GM23338 (cell line): Measurements from ENCODE around the gene ANKFY1. TPM values are rescaled to one million over a fixed set of nuclear protein-coding genes. Genes with fewer than 3 reads are reported as not detected.

ENCODE experiments used
- ATAC-seq: fragments of 200-7000 bp; cut with Tn5 transposase; 3 replicates; pipeline ENCODE4 v1.9.1; 2020
- DNase-seq: peaks from one replicate; pipeline ENCODE4 v3.0.0-alpha.2; 2015; ENCODE audit warnings: low spot score
- H2AFZ ChIP-seq: fragments of 200-600 bp; sonication (generic); 2 replicates; pipeline ENCODE4 v1.8.0; 2016; ENCODE audit warnings: antibody characterized with exemption, mild to moderate bottlenecking, moderate library complexity
- H3F3A ChIP-seq: fragments of 200-600 bp; sonication (generic); replicated peaks from 2 replicates; pipeline ENCODE4 v1.8.0; 2017; ENCODE audit warnings: antibody characterized with exemption, mixed run types, low read depth
- H3K27ac ChIP-seq: fragments of 200-600 bp; sonication (generic); 2 replicates; pipeline ENCODE4 v1.6.1; 2016; ENCODE audit warnings: low read depth
- H3K27me3 ChIP-seq: fragments of 200-600 bp; sonication (generic); 2 replicates; pipeline ENCODE4 v1.8.0; 2016; ENCODE audit warnings: mild to moderate bottlenecking, mixed run types, moderate library complexity; ENCODE audit not compliant: insufficient read depth
- H3K36me3 ChIP-seq: fragments of 200-600 bp; sonication (generic); 2 replicates; pipeline ENCODE4 v1.8.0; 2016; ENCODE audit warnings: mild to moderate bottlenecking; ENCODE audit not compliant: insufficient read depth
- H3K4me1 ChIP-seq: fragments of 200-600 bp; sonication (generic); 2 replicates; pipeline ENCODE4 v1.8.0; 2016; ENCODE audit warnings: mild to moderate bottlenecking, moderate library complexity; ENCODE audit not compliant: insufficient read depth
- H3K4me2 ChIP-seq: fragments of 200-600 bp; sonication (generic); 2 replicates; pipeline ENCODE4 v1.7.1; 2017; ENCODE audit warnings: mixed run types
- H3K4me3 ChIP-seq: fragments of 200-600 bp; sonication (generic); 2 replicates; pipeline ENCODE4 v1.6.1; 2016; ENCODE audit warnings: mixed run types
- H3K79me2 ChIP-seq: fragments of 200-600 bp; sonication (generic); replicated peaks from 2 replicates; pipeline ENCODE4 v1.8.0; 2017; ENCODE audit warnings: mild to moderate bottlenecking; ENCODE audit not compliant: insufficient read depth
- H3K9me2 ChIP-seq: fragments of 200-600 bp; sonication (generic); 2 replicates; pipeline ENCODE4 v1.8.0; 2017; ENCODE audit not compliant: insufficient read depth
- H4K20me1 ChIP-seq: fragments of 200-600 bp; sonication (generic); replicated peaks from 2 replicates; pipeline ENCODE4 v1.8.0; 2017; ENCODE audit warnings: mild to moderate bottlenecking; ENCODE audit not compliant: insufficient read depth
- H3K27ac Mint-ChIP-seq: 2 replicates; pipeline ENCODE4 v1.8.0; 2020; ENCODE audit warnings: inconsistent platforms, mild to moderate bottlenecking, moderate library complexity, mixed read lengths
- H3K27me3 Mint-ChIP-seq: 3 replicates; pipeline ENCODE4 v1.8.0; 2022; ENCODE audit warnings: low read depth, mild to moderate bottlenecking, moderate library complexity, mixed read lengths, inconsistent platforms; ENCODE audit not compliant: insufficient read depth, poor library complexity
- H3K36me3 Mint-ChIP-seq: 3 replicates; pipeline ENCODE4 v1.8.0; 2021; ENCODE audit warnings: low read depth, mild to moderate bottlenecking, inconsistent platforms, moderate library complexity, mixed read lengths
- H3K4me1 Mint-ChIP-seq: 3 replicates; pipeline ENCODE4 v1.8.0; 2020; ENCODE audit warnings: mild to moderate bottlenecking, inconsistent platforms, mixed read lengths
- H3K4me3 Mint-ChIP-seq: 3 replicates; pipeline ENCODE4 v1.8.0; 2021; ENCODE audit warnings: moderate library complexity, mild to moderate bottlenecking, inconsistent platforms, mixed read lengths
- H3K9me3 Mint-ChIP-seq: 3 replicates; pipeline ENCODE4 v1.8.0; 2020; ENCODE audit warnings: moderate library complexity, mild to moderate bottlenecking, inconsistent platforms, mixed read lengths
- CREB1 ChIP-seq: fragments of 250-450 bp; sonication (Bioruptor Pico); IDR thresholded peaks from 2 replicates; pipeline ENCODE4 v1.5.0; 2020; ENCODE audit warnings: low read depth, mild to moderate bottlenecking, moderate library complexity
- CTCF ChIP-seq, 2 experiments: fragments of 200-600 bp in 1 of 2; sonication (generic) in 1 of 2; conservative IDR thresholded peaks; 2 replicates each; pipeline versions ENCODE4 v1.5.1 to v1.6.1; 2016 to 2017; ENCODE audit warnings: antibody characterized with exemption in 2 of 2, low read depth in 2 of 2, mild to moderate bottlenecking in 2 of 2, moderate library complexity in 1 of 2
- EZH2 ChIP-seq: fragments of 200-600 bp; sonication (generic); IDR thresholded peaks from one replicate; pipeline ENCODE4 v1.8.0; 2017; ENCODE audit warnings: antibody characterized with exemption, mild to moderate bottlenecking, low read depth; ENCODE audit not compliant: unreplicated experiment
- EZH2phosphoT487 ChIP-seq: fragments of 200-600 bp; sonication (generic); IDR thresholded peaks from one replicate; pipeline ENCODE4 v1.8.1; 2018; ENCODE audit warnings: antibody characterized with exemption; ENCODE audit not compliant: unreplicated experiment
- JUNB ChIP-seq: IDR thresholded peaks from one replicate; pipeline ENCODE4 v1.6.1; 2016; ENCODE audit warnings: antibody characterized with exemption; ENCODE audit not compliant: unreplicated experiment
- NANOG ChIP-seq: IDR thresholded peaks from 2 replicates; pipeline ENCODE4 v1.6.1; 2016; ENCODE audit warnings: antibody characterized with exemption, borderline replicate concordance
- POLR2AphosphoS5 ChIP-seq: IDR thresholded peaks from 2 replicates; pipeline ENCODE4 v1.6.1; 2016; ENCODE audit warnings: antibody characterized with exemption, low read depth
- REST ChIP-seq: IDR thresholded peaks from one replicate; pipeline ENCODE4 v1.6.1; 2018; ENCODE audit warnings: antibody characterized with exemption; ENCODE audit not compliant: unreplicated experiment
- STAT1 ChIP-seq: IDR thresholded peaks from one replicate; pipeline ENCODE4 v1.6.1; 2016; ENCODE audit warnings: antibody characterized with exemption; ENCODE audit not compliant: unreplicated experiment
- ZNF114 ChIP-seq: fragments of 250-450 bp; sonication (Bioruptor Pico); IDR thresholded peaks from 2 replicates; pipeline ENCODE4 v1.5.0; 2020; ENCODE audit warnings: mild to moderate bottlenecking, moderate library complexity
- ZNF331 ChIP-seq: fragments of 250-450 bp; sonication (Bioruptor Pico); IDR thresholded peaks from 2 replicates; pipeline ENCODE4 v1.5.0; 2020; ENCODE audit warnings: low read depth, mild to moderate bottlenecking, moderate library complexity
- ZNF462 ChIP-seq: fragments of 250-450 bp; sonication (Bioruptor Pico); IDR thresholded peaks from 2 replicates; pipeline ENCODE4 v1.5.0; 2020; ENCODE audit warnings: mild to moderate bottlenecking, moderate library complexity
- polyA plus RNA-seq: library from polyadenylated mRNA; unstranded; fragments of >200 nt; fragmentation: Nextera tagmentation; extraction: Ambion mirVana; gene quantifications from 2 replicates; pipeline ENCODE4 v1.2.1, GENCODE V29; 2016
- total RNA-seq: library from RNA; depleted of rRNA; stranded (reverse); fragments of >200 nt; shearing (Covaris generic); gene quantifications from 2 replicates; pipeline ENCODE4 v1.2.3, GENCODE V29; 2014

Gene ANKFY1
- total and polyA plus RNA-seq, 2 experiments from 2014 or later, result 12.9 to 44.4 TPM

- no peaks in the 10 kb centered on the region for H3K4me1 ChIP-seq
- no peak for DNase-seq
- no peak overlapping the region for H2AFZ ChIP-seq
- H3K4me3 ChIP-seq, result no peak overlapping the region
- peak overlapping the region; percentile 11; the same call in 1 of the 2 replicates for H3K27ac ChIP-seq
- H3F3A ChIP-seq, result no peaks in the 10 kb centered on the region
- H4K20me1 ChIP-seq, result no peaks in the 10 kb centered on the region; the same call in 1 of the 2 replicates
- H3K36me3 Mint-ChIP-seq, result 0 out of 3 replicates have a peak, but pooled peaks cover 2% of the 10 kb centered on the region
- no peaks in the 10 kb centered on the region for H3K36me3 ChIP-seq
- no peaks in the 10 kb centered on the region for H3K27me3 ChIP-seq
- H3K27ac Mint-ChIP-seq, result no peak overlapping the region
- H3K27me3 Mint-ChIP-seq, result peaks cover 2% of the 10 kb centered on the region
- no peak for TF ChIP-seq CREB1
- TF ChIP-seq REST, result no peak
- TF ChIP-seq EZH2, result no peak
- no peak for TF ChIP-seq POLR2AphosphoS5
- TF ChIP-seq ZNF114 (CRISPR knock-in tag), result no peak
- no peak for TF ChIP-seq CTCF (conservative IDR thresholded peaks at IDR 0.05; ENCODE audit: low read depth in 2 of 2)
- no peak for TF ChIP-seq ZNF331 (CRISPR knock-in tag)
- TF ChIP-seq ZNF462 (CRISPR knock-in tag), result no peak
- no peak for TF ChIP-seq EZH2phosphoT487
- no peak for TF ChIP-seq JUNB
- TF ChIP-seq STAT1, result no peak
- TF ChIP-seq NANOG, result no peak
- H3K9me3 Mint-ChIP-seq, result no peaks in the 10 kb centered on the region
- H3K4me1 Mint-ChIP-seq, result no peaks in the 10 kb centered on the region
- no peak overlapping the region for H3K4me2 ChIP-seq
- H3K4me3 Mint-ChIP-seq, result no peak overlapping the region
- H3K79me2 ChIP-seq, result peaks cover 55% of the 10 kb centered on the region
- ATAC-seq, result no peak
- H3K9me2 ChIP-seq, result no peaks in the 10 kb centered on the region
Measured at GRCh38 chr17:4130715-4131114, 133.1 kb downstream of the ANKFY1 start.
